NCI-H2196 treated with DMSO at 0.1 percent for 48 hours (cell line): ENCODE measurements around the gene SAGE1.
"Not testable (repeated sequence)": the region's sequence is repeated elsewhere in the genome, so short reads cannot be mapped to it uniquely, and the experiment has no call there.

ENCODE experiments used
- DNase-seq: peaks from one replicate; lab custom pipeline; 2025; ENCODE audit not compliant: unreplicated experiment; lab: John Stamatoyannopoulos, UW

The SAGE1 gene

DNA sequence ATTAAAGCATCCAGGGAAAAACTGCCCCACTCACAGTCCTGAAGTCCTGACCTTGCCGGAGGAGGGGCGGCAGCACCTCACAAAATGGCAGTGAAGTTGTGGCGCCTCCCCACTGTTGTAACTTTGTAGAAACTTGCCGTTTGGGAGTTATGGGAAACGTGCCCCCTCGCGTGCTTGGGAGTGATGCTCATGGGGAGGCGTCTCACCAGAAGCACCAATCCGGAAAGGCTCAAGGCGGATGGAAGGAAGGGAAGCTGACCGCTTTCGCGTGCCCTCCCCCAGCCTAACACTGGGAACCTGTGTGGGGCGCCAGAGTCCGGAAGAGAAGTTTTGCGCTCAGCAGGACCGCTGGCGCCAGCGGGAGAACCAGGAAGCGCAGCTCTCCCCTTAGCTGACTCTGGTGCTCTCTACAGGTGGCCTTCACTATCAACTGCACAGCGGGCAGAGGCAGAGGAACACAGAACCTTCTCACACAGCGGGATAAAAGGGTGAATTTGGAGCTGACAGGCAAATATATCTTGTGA, at the start of gene SAGE1, which contains the start of gene CT45A10:
Gene SAGE1 (plus strand): TSS at position 423 of the 524 bp plus-strand sequence. CDS start 2,527 bp downstream, outside the sequence.
Gene CT45A10 (minus strand): TSS at position 151 of the 524 bp plus-strand sequence. CDS start 8,100 bp downstream, outside the sequence.
- DNase-seq, result no peak

- DNase-seq, result not testable (repeated sequence)
Observed at GRCh38 chrX:135854438-135854837, 39.1 kb upstream of the SAGE1 start, which contains the start of gene CT45A8. Gene CT45A8, minus strand, starts transcription at chrX:135854538. Its CDS starts 3,755 bp downstream, at chrX:135850783.

DNA sequence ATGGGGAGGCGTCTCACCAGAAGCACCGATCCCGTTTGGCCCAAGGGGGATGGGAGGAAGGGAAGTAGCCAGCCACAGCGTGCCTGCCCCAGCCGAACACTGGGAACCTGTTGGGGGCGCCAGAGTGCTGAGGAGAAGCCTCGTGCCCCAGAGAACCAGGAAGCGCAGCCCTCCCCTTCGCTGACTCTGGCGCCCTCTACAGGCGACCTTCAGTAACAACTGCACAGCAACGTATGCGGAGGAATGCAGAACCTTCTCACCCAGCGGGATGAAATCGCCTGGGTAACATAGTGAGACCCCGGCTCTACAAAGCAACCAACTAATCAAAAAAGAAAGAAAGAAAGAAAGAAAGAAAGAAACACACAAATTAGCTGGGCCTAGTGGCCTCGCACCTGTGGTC, 21.8 kb upstream of the SAGE1 start, which contains the start of gene CT45A9:
Gene CT45A9 (minus strand): TSS at position 101 of the 400 bp plus-strand sequence. CDS start 3,751 bp downstream, outside the sequence.
- not testable (repeated sequence) for DNase-seq

DNA sequence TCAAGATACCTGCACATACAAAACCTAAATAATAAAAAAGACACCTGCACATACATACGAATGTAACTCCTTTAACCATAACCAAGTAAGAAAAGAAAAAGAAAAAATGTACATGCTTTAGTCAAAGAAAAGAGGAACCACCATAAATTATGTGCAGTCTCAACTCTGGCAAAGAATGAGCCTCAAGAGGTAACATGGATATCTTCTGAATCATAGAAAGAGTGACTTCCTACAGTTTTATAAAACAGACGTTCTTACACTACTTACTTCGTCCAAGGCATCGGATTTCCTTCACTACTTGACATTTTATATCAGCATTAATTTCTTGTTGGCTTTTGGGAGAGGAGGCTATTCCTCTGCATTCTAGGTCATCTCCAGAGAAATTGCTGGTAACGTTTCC, 10.8 kb upstream of the SAGE1 start:
- DNase-seq, result not testable (repeated sequence)

GRCh38 chrX:135888230-135888629, 5.3 kb upstream of the SAGE1 start:
- DNase-seq, result not testable (repeated sequence)

GRCh38 chrX:135888976-135889375, 4.5 kb upstream of the SAGE1 start:
- DNase-seq, result not testable (repeated sequence)

- DNase-seq, result no peak
Observed at GRCh38 chrX:135890087-135890585, 3.4 kb upstream of the SAGE1 start.

GRCh38 chrX:135892781-135893180, 735 bp upstream of the SAGE1 start:
- no peak for DNase-seq

- DNase-seq, result no peak
Observed at GRCh38 chrX:135910251-135910650, 16.7 kb downstream of the SAGE1 start.

GRCh38 chrX:135914404-135914803, 20.9 kb downstream of the SAGE1 start:
- DNase-seq, result no peak

DNA sequence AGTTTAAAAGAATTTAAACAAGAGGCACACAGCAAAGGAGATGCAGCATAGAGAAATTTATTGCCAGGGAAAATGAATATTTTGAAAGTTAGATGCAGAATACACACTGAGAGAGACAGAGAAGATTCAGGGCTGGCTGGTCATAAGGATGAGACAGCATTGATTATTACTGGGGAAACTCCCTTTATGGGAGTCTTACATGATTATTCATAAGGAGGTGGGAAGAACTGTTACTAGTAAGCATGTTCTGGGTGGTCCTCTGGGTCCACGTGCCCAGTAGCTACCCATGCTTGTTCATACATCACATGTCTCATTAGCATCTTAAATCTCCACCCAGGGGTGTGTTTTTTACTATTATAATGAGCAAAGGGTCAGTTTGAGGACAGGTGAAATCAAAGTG, 27.0 kb downstream of the SAGE1 start:
- not testable (repeated sequence) for DNase-seq

DNA sequence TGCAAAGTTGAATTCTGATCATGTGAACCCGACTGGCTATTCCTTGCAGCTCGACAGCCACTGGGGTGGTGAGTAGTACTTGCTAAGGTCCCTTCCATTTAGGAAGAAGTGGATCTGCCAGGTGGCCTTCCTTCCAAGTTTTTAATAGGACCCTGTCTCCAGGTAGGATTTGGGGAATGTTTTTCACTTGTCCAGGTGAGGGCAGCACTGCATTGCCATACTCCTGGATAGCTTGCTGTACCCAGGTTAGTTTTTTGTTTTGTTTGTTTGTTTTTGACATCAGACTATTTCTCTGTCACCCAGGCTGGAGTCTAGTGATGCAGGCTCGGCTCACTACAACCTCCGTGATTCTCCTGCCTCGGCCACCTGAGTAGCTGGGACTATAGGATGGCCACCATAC, 29.8 kb downstream of the SAGE1 start:
- no peak for DNase-seq

DNA sequence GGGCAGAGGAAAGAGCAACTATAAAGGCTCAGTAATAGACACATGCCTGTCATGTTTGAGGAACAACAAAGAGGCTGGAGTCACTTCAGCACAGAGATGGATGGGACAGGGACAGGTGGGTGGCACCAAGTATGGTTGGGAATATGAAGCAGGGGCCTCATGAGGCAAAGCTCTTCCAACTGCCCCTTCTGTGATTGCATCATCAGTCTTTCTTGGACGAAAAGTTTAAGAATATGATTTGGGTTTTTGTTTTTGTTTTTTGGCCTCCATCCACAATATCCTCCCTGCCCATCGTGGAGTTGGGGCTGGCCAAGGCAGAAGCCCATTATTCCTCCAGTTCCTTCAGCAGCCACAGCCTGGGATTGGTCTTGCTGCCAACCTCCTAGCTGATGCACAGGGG, 34.4 kb downstream of the SAGE1 start:
- no peak for DNase-seq

- no peak for DNase-seq
Observed at GRCh38 chrX:135931644-135932487, 38.4 kb downstream of the SAGE1 start.

- DNase-seq, result no peak
Observed at GRCh38 chrX:135944486-135944885, 51.0 kb downstream of the SAGE1 start.

- DNase-seq, result no peak
Observed at GRCh38 chrX:135951291-135951690, 57.8 kb downstream of the SAGE1 start.
